ENCODE data around the gene TPK1.

TPK1 gene

GRCh38 chr7:144455040-144455404, 380.8 kb downstream of the TPK1 start:
- Histone ChIP-seq H3K4me1 (no peaks in the 10 kb centered on the region), H3K27ac (no peak overlapping the region), H3K4me3 (ENCODE audit: low read depth, low read length) (no peak overlapping the region), H3K79me2 (no peaks in the 10 kb centered on the region), H3K27me3 (ENCODE audit: control insufficient read depth, insufficient read depth, low read length) (no peaks in the 10 kb centered on the region), H3K36me3 (ENCODE audit: control insufficient read depth, insufficient read depth, low read length) (no peaks in the 10 kb centered on the region), H3K9ac (no peak overlapping the region), H3K4me2 (ENCODE audit: low read length) (no peak overlapping the region), H2AFZ (no peak overlapping the region), H3K9me3 (ENCODE audit: control insufficient read depth, low read length) (no peaks in the 10 kb centered on the region)
- TF ChIP-seq CTCF (IDR thresholded peaks at IDR 0.05): no peak

GRCh38 chr7:144454256-144455039, 381.4 kb downstream of the TPK1 start:
- peak; percentile 26 for TF ChIP-seq CTCF (IDR thresholded peaks at IDR 0.05)
- Histone ChIP-seq H3K36me3 (ENCODE audit: control insufficient read depth, insufficient read depth, low read length) (no peaks in the 10 kb centered on the region), H3K9ac (no peak overlapping the region), H3K4me1 (no peaks in the 10 kb centered on the region), H3K4me3 (ENCODE audit: low read depth, low read length) (no peak overlapping the region), H3K27ac (no peak overlapping the region), H3K79me2 (no peaks in the 10 kb centered on the region), H3K27me3 (ENCODE audit: control insufficient read depth, insufficient read depth, low read length) (no peaks in the 10 kb centered on the region), H2AFZ (no peak overlapping the region), H3K4me2 (ENCODE audit: low read length) (no peak overlapping the region), H3K9me3 (ENCODE audit: control insufficient read depth, low read length) (no peaks in the 10 kb centered on the region)

GRCh38 chr7:144452064-144452463, 383.8 kb downstream of the TPK1 start:
- H3K9ac ChIP-seq: no peak overlapping the region
- H3K27ac ChIP-seq: no peak overlapping the region
- H3K36me3 ChIP-seq (ENCODE audit: control insufficient read depth, insufficient read depth, low read length): no peaks in the 10 kb centered on the region
- H3K4me3 ChIP-seq (ENCODE audit: low read depth, low read length): no peak overlapping the region
- H3K4me2 ChIP-seq (ENCODE audit: low read length): no peak overlapping the region
- no peaks in the 10 kb centered on the region for H3K27me3 ChIP-seq (ENCODE audit: control insufficient read depth, insufficient read depth, low read length)
- no peaks in the 10 kb centered on the region for H3K4me1 ChIP-seq
- H2AFZ ChIP-seq: no peak overlapping the region
- no peaks in the 10 kb centered on the region for H3K9me3 ChIP-seq (ENCODE audit: control insufficient read depth, low read length)
- no peak for TF ChIP-seq CTCF (IDR thresholded peaks at IDR 0.05)
- no peaks in the 10 kb centered on the region for H3K79me2 ChIP-seq

- H3K9me3 ChIP-seq (ENCODE audit: control insufficient read depth, low read length): no peaks in the 10 kb centered on the region
These were observed 390.3 kb downstream of the TPK1 start for GRCh38 chr7:144445590-144445989.

More at GRCh38 chr7:144445590-144445989, 390.3 kb downstream of the TPK1 start:
- Histone ChIP-seq H3K79me2 (no peaks in the 10 kb centered on the region), H3K27me3 (ENCODE audit: control insufficient read depth, insufficient read depth, low read length) (no peaks in the 10 kb centered on the region), H3K4me2 (ENCODE audit: low read length) (no peak overlapping the region), H2AFZ (no peak overlapping the region), H3K9ac (no peak overlapping the region), H3K4me1 (no peaks in the 10 kb centered on the region), H3K36me3 (ENCODE audit: control insufficient read depth, insufficient read depth, low read length) (no peaks in the 10 kb centered on the region), H3K4me3 (ENCODE audit: low read depth, low read length) (no peak overlapping the region), H3K27ac (no peak overlapping the region)
- TF ChIP-seq CTCF (IDR thresholded peaks at IDR 0.05): no peak
